Activated naive CD8-positive, alpha-beta T cell treated with anti-CD3 and anti-CD28 coated beads for 36 hours (primary cell): Measurements from ENCODE around the gene TMEM161A. TPM values are rescaled to one million over a fixed set of nuclear protein-coding genes. Genes with fewer than 3 reads are reported as not detected.
"Not testable (repeated sequence)": the region's sequence is repeated elsewhere in the genome, so short reads cannot be mapped to it uniquely, and the experiment has no call there.

Experiments used
- DNase-seq: peaks from one replicate; pipeline ENCODE4 v3.0.0; 2021
- H3K27ac Mint-ChIP-seq: one replicate; pipeline ENCODE4 v1.8.0; 2022; ENCODE audit warnings: mild to moderate bottlenecking, moderate library complexity, mixed read lengths
- H3K27me3 Mint-ChIP-seq: one replicate; pipeline ENCODE4 v1.8.0; 2022; ENCODE audit warnings: mild to moderate bottlenecking, mixed read lengths
- H3K36me3 Mint-ChIP-seq: one replicate; pipeline ENCODE4 v1.8.0; 2021; ENCODE audit warnings: mild to moderate bottlenecking, mixed read lengths
- H3K4me1 Mint-ChIP-seq: one replicate; pipeline ENCODE4 v1.8.0; 2021; ENCODE audit warnings: mixed read lengths
- H3K4me3 Mint-ChIP-seq: one replicate; pipeline ENCODE4 v1.8.0; 2022; ENCODE audit warnings: mild to moderate bottlenecking, moderate library complexity, mixed read lengths
- H3K9me3 Mint-ChIP-seq: one replicate; pipeline ENCODE4 v1.8.0; 2022; ENCODE audit warnings: mixed read lengths
- total RNA-seq, 2 experiments: library from RNA; stranded (reverse); gene quantifications; one replicate each; pipeline ENCODE4 v1.2.3, GENCODE V29; 2021

Gene TMEM161A
- total RNA-seq, 2 experiments from 2014 or later, result 24.2 to 25.8 TPM

DNA sequence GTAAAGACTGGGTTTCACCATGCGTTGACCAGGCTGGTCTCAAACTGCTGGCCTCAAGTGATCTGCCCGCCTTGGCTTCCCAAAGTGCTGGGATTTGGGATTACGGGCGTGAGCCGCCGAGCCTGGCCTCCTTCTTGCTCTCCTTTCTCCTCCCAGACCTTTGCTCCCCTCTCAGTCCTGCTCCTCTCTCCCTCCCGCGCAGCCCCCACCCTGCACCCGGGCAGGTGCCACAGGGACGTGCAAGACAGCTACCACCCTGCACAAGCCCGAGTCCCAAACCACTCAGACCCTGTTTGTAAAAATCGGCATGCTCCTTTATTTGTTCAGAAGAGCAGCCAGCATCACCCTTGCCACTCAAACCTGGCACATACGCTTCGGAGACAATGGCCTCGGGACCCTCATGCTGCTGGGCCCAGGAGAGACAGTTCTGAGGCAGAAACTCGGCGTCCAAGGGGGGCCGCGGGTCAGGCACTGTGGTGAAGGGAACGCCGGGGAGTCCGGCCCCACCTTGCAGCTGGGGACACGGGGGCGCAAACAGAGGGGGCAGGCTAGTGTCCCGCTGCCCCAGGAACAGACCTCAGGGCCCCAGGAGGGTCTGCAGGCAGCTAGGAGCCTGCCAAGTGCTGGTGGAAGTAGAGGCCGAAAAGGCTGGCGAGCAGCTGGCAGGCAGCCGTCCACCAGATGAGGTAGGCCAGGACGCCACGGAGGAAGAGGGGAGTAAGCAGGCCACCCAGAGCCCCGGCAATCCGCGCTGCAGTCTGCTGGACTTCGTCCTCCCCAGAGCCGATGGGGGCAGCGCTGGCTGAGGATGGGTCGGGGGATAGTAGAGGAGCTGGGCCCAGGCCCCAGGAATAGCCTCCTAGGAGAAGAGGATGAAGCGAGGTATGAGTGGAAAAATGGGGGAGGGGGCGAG, 18.7 kb downstream of the TMEM161A start:
- Mint-ChIP-seq H3K9me3 (peaks cover 10% of the 10 kb centered on the region), H3K36me3 (peaks cover 30% of the 10 kb centered on the region), H3K27ac (no peak overlapping the region), H3K27me3 (no peaks in the 10 kb centered on the region), H3K4me1 (no peaks in the 10 kb centered on the region), H3K4me3 (no peak overlapping the region)
- no peak for DNase-seq

DNA sequence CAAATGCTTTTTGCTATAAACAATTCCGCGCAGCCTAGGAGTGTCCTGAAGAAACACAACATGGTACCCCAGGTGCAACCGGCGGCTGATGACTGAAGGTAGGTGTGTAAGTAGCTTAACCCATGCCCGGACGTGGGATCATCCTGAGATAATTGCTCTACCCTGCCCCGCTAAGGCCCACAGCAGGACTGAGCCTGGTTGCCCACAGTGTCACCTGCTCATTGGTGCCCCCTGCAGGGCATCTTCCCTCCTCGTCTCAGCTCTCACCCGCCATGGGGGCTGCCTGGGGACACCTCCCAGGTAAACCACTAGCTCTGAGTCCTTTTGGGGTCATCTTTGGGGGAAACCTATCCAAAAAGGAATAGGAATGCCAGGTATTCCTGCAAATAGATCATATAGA, 22.3 kb downstream of the TMEM161A start:
- H3K4me1 Mint-ChIP-seq, result peaks cover 5% of the 10 kb centered on the region
- H3K9me3 Mint-ChIP-seq, result no peaks in the 10 kb centered on the region
- peaks cover 7% of the 10 kb centered on the region for H3K36me3 Mint-ChIP-seq
- peak; percentile 42 for DNase-seq
- no peaks in the 10 kb centered on the region for H3K27me3 Mint-ChIP-seq
- no peak overlapping the region for H3K27ac Mint-ChIP-seq
- H3K4me3 Mint-ChIP-seq, result no peak overlapping the region

GRCh38 chr19:19113040-19113626, 25.1 kb downstream of the TMEM161A start:
- Mint-ChIP-seq H3K27me3 (no peaks in the 10 kb centered on the region), H3K4me1 (peaks cover 5% of the 10 kb centered on the region), H3K36me3 (no peaks in the 10 kb centered on the region), H3K9me3 (no peaks in the 10 kb centered on the region), H3K4me3 (no peak overlapping the region), H3K27ac (no peak overlapping the region)
- no peak for DNase-seq

DNA sequence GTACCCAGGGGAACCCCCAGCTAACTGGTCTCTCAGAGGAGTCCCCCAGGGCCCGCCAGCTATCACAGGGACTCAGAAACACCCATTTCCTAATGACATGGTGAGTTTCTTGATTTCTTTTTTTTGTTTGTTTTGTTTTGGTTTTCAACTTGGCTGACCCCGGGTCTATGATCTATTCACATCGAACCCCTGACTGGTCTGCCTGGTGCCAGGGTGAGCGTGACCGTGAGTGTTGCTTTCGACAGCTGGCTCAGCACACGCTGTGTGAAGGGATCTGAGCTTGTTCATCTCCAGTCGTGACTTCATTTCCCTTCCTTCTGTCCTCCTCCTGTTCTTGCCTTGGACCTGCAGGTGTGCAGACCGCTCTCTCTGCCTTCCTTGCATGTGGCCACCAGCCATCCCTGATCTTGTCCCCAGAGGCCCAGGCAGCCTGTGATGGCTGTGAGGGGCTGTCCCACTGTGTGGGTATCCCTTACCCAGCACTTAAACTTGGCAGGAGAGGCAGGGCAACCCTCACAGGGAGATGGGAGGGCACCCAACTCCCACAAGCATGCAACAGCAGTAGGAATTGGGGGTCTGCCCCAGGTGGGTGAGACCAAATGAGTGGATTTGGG, 26.2 kb downstream of the TMEM161A start:
- Mint-ChIP-seq H3K27me3 (no peaks in the 10 kb centered on the region), H3K36me3 (no peaks in the 10 kb centered on the region), H3K4me1 (peaks cover 5% of the 10 kb centered on the region), H3K27ac (no peak overlapping the region), H3K4me3 (no peak overlapping the region), H3K9me3 (no peaks in the 10 kb centered on the region)
- no peak for DNase-seq

GRCh38 chr19:19111136-19111835, 27.0 kb downstream of the TMEM161A start:
- Mint-ChIP-seq H3K27me3 (no peaks in the 10 kb centered on the region), H3K9me3 (no peaks in the 10 kb centered on the region), H3K4me3 (no peak overlapping the region), H3K4me1 (peaks cover 5% of the 10 kb centered on the region), H3K27ac (no peak overlapping the region), H3K36me3 (no peaks in the 10 kb centered on the region)
- DNase-seq, result no peak

DNA sequence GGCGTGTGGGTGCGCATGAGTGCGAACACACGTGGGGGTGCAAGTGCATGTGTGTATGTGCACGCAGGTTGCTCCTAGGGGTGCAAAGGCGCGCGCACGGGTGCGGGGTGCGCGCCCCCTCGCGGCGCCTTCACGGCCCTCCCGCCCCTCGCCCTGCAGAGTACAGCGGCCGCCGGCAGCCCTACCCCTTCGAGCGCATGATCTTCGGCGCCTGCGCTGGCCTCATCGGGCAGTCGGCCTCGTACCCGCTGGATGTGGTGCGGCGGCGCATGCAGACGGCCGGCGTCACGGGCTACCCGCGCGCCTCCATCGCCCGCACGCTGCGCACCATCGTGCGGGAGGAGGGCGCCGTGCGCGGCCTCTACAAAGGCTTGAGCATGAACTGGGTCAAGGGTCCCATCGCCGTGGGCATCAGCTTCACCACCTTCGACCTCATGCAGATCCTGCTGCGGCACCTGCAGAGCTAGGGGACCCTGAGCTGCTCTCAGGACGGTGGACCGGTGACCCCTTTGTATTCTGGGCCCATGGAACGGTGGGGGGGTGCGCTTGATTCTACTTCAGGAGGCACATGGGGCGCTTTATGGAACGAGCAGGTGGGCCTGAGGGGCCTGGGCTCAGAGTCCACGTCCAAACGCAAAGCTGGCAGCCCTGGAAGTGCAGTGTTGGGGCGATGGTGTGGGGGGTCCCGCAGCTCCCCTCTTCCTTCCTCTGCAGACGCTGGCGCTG, 27.7 kb downstream of the TMEM161A start:
- Mint-ChIP-seq H3K9me3 (no peaks in the 10 kb centered on the region), H3K36me3 (no peaks in the 10 kb centered on the region), H3K4me1 (peaks cover 5% of the 10 kb centered on the region), H3K27me3 (no peaks in the 10 kb centered on the region), H3K4me3 (no peak overlapping the region), H3K27ac (no peak overlapping the region)
- DNase-seq, result peak; percentile 38

GRCh38 chr19:19109601-19110000, 28.7 kb downstream of the TMEM161A start:
- Mint-ChIP-seq H3K9me3 (no peaks in the 10 kb centered on the region), H3K4me3 (no peak overlapping the region), H3K27ac (no peak overlapping the region), H3K36me3 (no peaks in the 10 kb centered on the region), H3K27me3 (no peaks in the 10 kb centered on the region), H3K4me1 (peaks cover 5% of the 10 kb centered on the region)
- DNase-seq, result no peak

GRCh38 chr19:19107654-19108053, 30.6 kb downstream of the TMEM161A start:
- Mint-ChIP-seq H3K27me3 (no peaks in the 10 kb centered on the region), H3K27ac (no peak overlapping the region), H3K4me3 (no peak overlapping the region), H3K36me3 (no peaks in the 10 kb centered on the region), H3K9me3 (no peaks in the 10 kb centered on the region), H3K4me1 (peaks cover 2% of the 10 kb centered on the region)
- no peak for DNase-seq

GRCh38 chr19:19106938-19107337, 31.3 kb downstream of the TMEM161A start:
- H3K27ac Mint-ChIP-seq, DNase-seq, H3K27me3 Mint-ChIP-seq, H3K36me3 Mint-ChIP-seq, H3K4me1 Mint-ChIP-seq, H3K4me3 Mint-ChIP-seq, H3K9me3 Mint-ChIP-seq: not testable (repeated sequence)

GRCh38 chr19:19106056-19106551, 32.2 kb downstream of the TMEM161A start:
- DNase-seq, result no peak
- Mint-ChIP-seq H3K36me3 (no peaks in the 10 kb centered on the region), H3K27me3 (no peaks in the 10 kb centered on the region), H3K27ac (no peak overlapping the region), H3K4me3 (no peak overlapping the region), H3K4me1 (no peaks in the 10 kb centered on the region), H3K9me3 (no peaks in the 10 kb centered on the region)

GRCh38 chr19:19105365-19106055, 32.8 kb downstream of the TMEM161A start:
- Mint-ChIP-seq H3K36me3 (no peaks in the 10 kb centered on the region), H3K4me1 (no peaks in the 10 kb centered on the region), H3K27ac (no peak overlapping the region), H3K27me3 (no peaks in the 10 kb centered on the region), H3K4me3 (no peak overlapping the region), H3K9me3 (no peaks in the 10 kb centered on the region)
- no peak for DNase-seq

DNA sequence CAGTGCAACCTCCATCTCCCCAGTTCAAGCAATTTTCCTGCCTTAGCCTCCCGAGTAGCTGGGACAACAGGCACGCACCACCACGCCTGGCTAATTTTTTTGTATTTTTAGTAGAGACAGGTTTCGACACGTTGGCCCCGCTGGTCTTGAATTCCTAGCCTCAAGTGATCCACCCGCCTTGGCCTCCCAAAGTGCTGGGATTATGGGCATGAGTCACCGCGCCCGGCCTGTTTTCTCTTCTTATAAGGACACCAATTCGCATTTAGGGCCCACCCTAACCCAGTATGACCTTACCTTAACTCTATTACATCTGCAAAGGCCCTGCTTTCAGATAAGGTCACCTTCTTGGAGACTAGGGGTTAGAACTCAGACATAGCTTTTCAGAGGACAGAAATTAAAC, 35.1 kb downstream of the TMEM161A start:
- Mint-ChIP-seq H3K4me1 (no peaks in the 10 kb centered on the region), H3K36me3 (no peaks in the 10 kb centered on the region), H3K27me3 (no peaks in the 10 kb centered on the region), H3K4me3 (no peak overlapping the region), H3K9me3 (no peaks in the 10 kb centered on the region), H3K27ac (no peak overlapping the region)
- no peak for DNase-seq

- not testable (repeated sequence) for H3K4me3 Mint-ChIP-seq, H3K9me3 Mint-ChIP-seq, H3K27me3 Mint-ChIP-seq, H3K27ac Mint-ChIP-seq, H3K4me1 Mint-ChIP-seq, H3K36me3 Mint-ChIP-seq, DNase-seq
Measured at GRCh38 chr19:19102566-19102965, 35.7 kb downstream of the TMEM161A start.

DNA sequence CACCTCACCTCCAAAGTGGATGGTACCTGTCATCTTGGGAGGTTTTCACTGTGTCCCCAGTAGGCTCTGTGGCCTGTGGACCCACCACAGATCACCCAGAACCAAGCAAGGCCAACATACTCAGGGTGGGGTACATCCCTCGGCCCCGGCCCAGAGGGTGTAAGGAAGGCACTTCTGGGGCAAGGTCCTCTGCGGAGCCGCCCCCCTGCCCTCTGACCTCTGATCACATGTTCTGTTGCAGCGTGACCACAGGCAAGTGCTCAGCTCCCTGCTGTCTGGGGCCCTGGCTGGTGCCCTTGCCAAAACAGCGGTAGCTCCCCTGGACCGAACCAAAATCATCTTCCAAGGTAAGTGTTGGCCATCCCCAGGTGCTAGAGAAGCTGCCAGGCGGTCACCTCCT, 36.7 kb downstream of the TMEM161A start:
- no peaks in the 10 kb centered on the region for H3K4me1 Mint-ChIP-seq
- H3K27ac Mint-ChIP-seq, result no peak overlapping the region
- no peaks in the 10 kb centered on the region for H3K9me3 Mint-ChIP-seq
- H3K27me3 Mint-ChIP-seq, result no peaks in the 10 kb centered on the region
- H3K4me3 Mint-ChIP-seq, result no peak overlapping the region
- no peaks in the 10 kb centered on the region for H3K36me3 Mint-ChIP-seq
- DNase-seq, result no peak
